MCF 10A (cell line): ENCODE measurements around the gene SNX3. TPM values are rescaled to one million over a fixed set of nuclear protein-coding genes. Genes with fewer than 3 reads are reported as not detected.

Source experiments
- BruUV-seq: library from RNA; stranded (reverse); fragments of 400-500 nt; replicated peaks from 2 replicates; lab custom pipeline; 2021; lab: Mats Ljungman, UMichigan
- CTCF ChIA-PET: fragments of 300-600 bp; sonication (Branson Sonifier 250); formaldehyde crosslinking; extraction: SDS; loops from one replicate; lab custom pipeline; 2021; ENCODE audit warnings: antibody characterized with exemption, inconsistent platforms; lab: Yijun Ruan, JAX
- POLR2A ChIA-PET: fragments of 300-600, 350-650 bp; sonication (Branson Sonifier 250); formaldehyde crosslinking; extraction: SDS; loops from one replicate; lab custom pipeline; 2020; ENCODE audit warnings: antibody characterized with exemption, inconsistent platforms; lab: Yijun Ruan, JAX
- DNase-seq: peaks from one replicate; pipeline ENCODE4 v3.0.0-alpha.2; 2018; ENCODE audit not compliant: unreplicated experiment
- H3K27ac Mint-ChIP-seq: one replicate; pipeline ENCODE4 v1.8.0; 2022; ENCODE audit warnings: mild to moderate bottlenecking, low read depth, mixed read lengths; ENCODE audit not compliant: unreplicated experiment
- H3K27me3 Mint-ChIP-seq: one replicate; pipeline ENCODE4 v1.8.0; 2022; ENCODE audit warnings: mixed read lengths; ENCODE audit not compliant: insufficient read depth, unreplicated experiment
- H3K36me3 Mint-ChIP-seq: one replicate; pipeline ENCODE4 v1.8.0; 2022; ENCODE audit warnings: mild to moderate bottlenecking, moderate library complexity, mixed read lengths; ENCODE audit not compliant: insufficient read depth, unreplicated experiment
- H3K4me1 Mint-ChIP-seq: one replicate; pipeline ENCODE4 v1.8.0; 2022; ENCODE audit warnings: mixed read lengths; ENCODE audit not compliant: insufficient read depth, unreplicated experiment
- H3K4me3 Mint-ChIP-seq: one replicate; pipeline ENCODE4 v1.8.0; 2022; ENCODE audit warnings: mild to moderate bottlenecking, moderate library complexity, mixed read lengths; ENCODE audit not compliant: unreplicated experiment
- H3K9me3 Mint-ChIP-seq: one replicate; pipeline ENCODE4 v1.8.0; 2022; ENCODE audit warnings: mixed read lengths; ENCODE audit not compliant: unreplicated experiment
- intact Hi-C: fragments of 100-400 bp; cut with micrococcal nuclease; formaldehyde crosslinking; loops from 2 replicates; pipeline ENCODE4 v1.14.1; 2022
- total RNA-seq: library from RNA; stranded (reverse); gene quantifications from 2 replicates; pipeline ENCODE4 v1.2.3, GENCODE V29; 2022
- TF ChIP-seq, protein P1 (sequence below): fragments of 200-600 bp; IDR thresholded peaks from one replicate; pipeline ENCODE4 v1.8.0; 2022; ENCODE audit warnings: antibody characterized with exemption, mild to moderate bottlenecking; ENCODE audit not compliant: unreplicated experiment

Gene SNX3
- total RNA-seq, 1 experiment from 2014 or later = 114 TPM

GRCh38 chr6:108175176-108175591 is 85.7 kb downstream of the SNX3 start:
- no peak for DNase-seq
- H3K9me3 Mint-ChIP-seq = no peaks in the 10 kb centered on the region
- H3K36me3 Mint-ChIP-seq = no peaks in the 10 kb centered on the region
- ChIA-PET CTCF (interaction anchor here (1.1 kb wide), 1 partner anchor 10 kb away, joined by 3 read pairs; no protein-coding TSS in a partner anchor), POLR2A (no interaction called here)
- BruUV-seq = no TSS peak
- TF ChIP-seq, protein P1, sequence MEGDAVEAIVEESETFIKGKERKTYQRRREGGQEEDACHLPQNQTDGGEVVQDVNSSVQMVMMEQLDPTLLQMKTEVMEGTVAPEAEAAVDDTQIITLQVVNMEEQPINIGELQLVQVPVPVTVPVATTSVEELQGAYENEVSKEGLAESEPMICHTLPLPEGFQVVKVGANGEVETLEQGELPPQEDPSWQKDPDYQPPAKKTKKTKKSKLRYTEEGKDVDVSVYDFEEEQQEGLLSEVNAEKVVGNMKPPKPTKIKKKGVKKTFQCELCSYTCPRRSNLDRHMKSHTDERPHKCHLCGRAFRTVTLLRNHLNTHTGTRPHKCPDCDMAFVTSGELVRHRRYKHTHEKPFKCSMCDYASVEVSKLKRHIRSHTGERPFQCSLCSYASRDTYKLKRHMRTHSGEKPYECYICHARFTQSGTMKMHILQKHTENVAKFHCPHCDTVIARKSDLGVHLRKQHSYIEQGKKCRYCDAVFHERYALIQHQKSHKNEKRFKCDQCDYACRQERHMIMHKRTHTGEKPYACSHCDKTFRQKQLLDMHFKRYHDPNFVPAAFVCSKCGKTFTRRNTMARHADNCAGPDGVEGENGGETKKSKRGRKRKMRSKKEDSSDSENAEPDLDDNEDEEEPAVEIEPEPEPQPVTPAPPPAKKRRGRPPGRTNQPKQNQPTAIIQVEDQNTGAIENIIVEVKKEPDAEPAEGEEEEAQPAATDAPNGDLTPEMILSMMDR = no peak
- intact Hi-C loops = no loop called here
- no peak overlapping the region for H3K4me3 Mint-ChIP-seq
- no peaks in the 10 kb centered on the region for H3K4me1 Mint-ChIP-seq
- no peaks in the 10 kb centered on the region for H3K27me3 Mint-ChIP-seq
- H3K27ac Mint-ChIP-seq = no peak overlapping the region

- no peaks in the 10 kb centered on the region for H3K9me3 Mint-ChIP-seq
- H3K27ac Mint-ChIP-seq = no peak overlapping the region
- ChIA-PET POLR2A (no interaction called here), CTCF (no interaction called here)
- H3K27me3 Mint-ChIP-seq = no peaks in the 10 kb centered on the region
- H3K4me3 Mint-ChIP-seq = no peak overlapping the region
- no peak for DNase-seq
- no peaks in the 10 kb centered on the region for H3K4me1 Mint-ChIP-seq
- H3K36me3 Mint-ChIP-seq = no peaks in the 10 kb centered on the region
- TF ChIP-seq, protein P1 = no peak
- BruUV-seq = no TSS peak
- intact Hi-C loops = no loop called here
These were observed 86.3 kb downstream of the SNX3 start for GRCh38 chr6:108174371-108175175.

GRCh38 chr6:108171918-108172516 is 88.8 kb downstream of the SNX3 start:
- intact Hi-C loops = no loop called here
- TF ChIP-seq, protein P1 = no peak
- Mint-ChIP-seq H3K27me3 (no peaks in the 10 kb centered on the region), H3K4me1 (no peaks in the 10 kb centered on the region), H3K27ac (no peak overlapping the region), H3K36me3 (no peaks in the 10 kb centered on the region), H3K9me3 (no peaks in the 10 kb centered on the region), H3K4me3 (no peak overlapping the region)
- no peak for DNase-seq
- ChIA-PET POLR2A (no interaction called here), CTCF (interaction anchor here (0.6 kb wide), 1 partner anchor 160 kb away, joined by 3 read pairs; no protein-coding TSS in a partner anchor)
- no TSS peak for BruUV-seq

DNA sequence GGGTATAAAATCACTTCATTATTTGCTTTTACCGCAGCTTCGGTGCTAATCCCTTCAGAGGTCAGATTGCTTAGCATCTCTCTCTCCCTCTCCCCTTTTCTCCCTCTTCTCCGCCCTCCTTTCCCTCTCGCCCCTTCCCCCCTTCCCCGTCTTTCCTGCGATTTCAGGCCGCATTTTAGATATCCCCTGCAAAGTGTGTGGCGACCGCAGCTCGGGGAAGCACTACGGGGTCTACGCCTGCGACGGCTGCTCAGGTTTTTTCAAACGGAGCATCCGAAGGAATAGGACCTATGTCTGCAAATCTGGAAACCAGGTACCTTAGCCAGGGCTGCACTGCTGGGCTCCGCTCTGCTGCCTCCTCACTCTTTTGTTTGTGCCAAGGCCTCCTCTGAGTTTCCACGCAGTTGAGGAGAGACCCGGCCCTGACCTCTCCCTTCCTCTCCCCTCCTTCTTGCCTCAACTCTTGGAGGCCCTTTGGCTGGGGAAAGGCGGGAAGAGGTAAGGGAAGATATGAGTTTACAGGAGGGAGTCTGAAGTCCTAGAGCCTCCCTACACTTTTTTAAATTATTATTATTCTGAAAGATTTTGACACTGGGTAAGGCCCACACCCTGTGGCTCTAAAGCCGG is 89.4 kb downstream of the SNX3 start:
- intact Hi-C loops = no loop called here
- CTCF ChIA-PET = no interaction called here
- TF ChIP-seq, protein P1 = no peak
- no peaks in the 10 kb centered on the region for H3K36me3 Mint-ChIP-seq
- POLR2A ChIA-PET = no interaction called here
- H3K27ac Mint-ChIP-seq = no peak overlapping the region
- no peak overlapping the region for H3K4me3 Mint-ChIP-seq
- peaks cover 4% of the 10 kb centered on the region for H3K27me3 Mint-ChIP-seq
- no peaks in the 10 kb centered on the region for H3K9me3 Mint-ChIP-seq
- DNase-seq = no peak
- BruUV-seq = no TSS peak
- no peaks in the 10 kb centered on the region for H3K4me1 Mint-ChIP-seq
